HG02852 (cell line): ENCODE measurements around the gene CUL3.
"Not testable (repeated sequence)": the region's sequence is repeated elsewhere in the genome, so short reads cannot be mapped to it uniquely, and the experiment has no call there.

Source experiments
- ATAC-seq: cut with Tn5 transposase; IDR thresholded peaks from one replicate; pipeline ENCODE4 v1.9.1; 2021; ENCODE audit warnings: mild to moderate bottlenecking, moderate library complexity; ENCODE audit not compliant: unreplicated experiment

CUL3 gene

GRCh38 chr2:224583033-224583432 lies 2.1 kb downstream of the CUL3 start:
- not testable (repeated sequence) for ATAC-seq

GRCh38 chr2:224580248-224580647 lies 4.9 kb downstream of the CUL3 start:
- ATAC-seq: no peak

- no peak for ATAC-seq
Observed at GRCh38 chr2:224579411-224579810, 5.8 kb downstream of the CUL3 start.

DNA sequence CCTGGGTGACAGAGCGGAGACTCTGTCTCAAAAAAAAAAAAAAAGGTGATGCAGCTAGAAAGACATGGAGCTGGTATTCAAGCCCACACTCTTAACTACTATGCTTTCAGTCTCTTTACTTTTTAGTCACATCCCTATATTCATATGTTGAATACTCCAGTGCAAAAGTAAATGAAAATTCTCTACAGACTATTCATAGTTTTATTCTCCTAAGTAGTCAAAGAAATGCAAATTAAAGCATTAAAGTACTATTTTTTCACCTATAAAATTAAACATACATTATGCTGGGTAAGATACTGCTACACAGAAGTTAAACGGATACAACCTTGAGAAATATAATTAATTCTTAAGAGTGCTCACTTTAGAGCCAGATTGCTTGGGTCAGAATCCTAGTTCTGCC lies 7.6 kb downstream of the CUL3 start:
- no peak for ATAC-seq

GRCh38 chr2:224576088-224576715 lies 9.0 kb downstream of the CUL3 start:
- peak; percentile 63 for ATAC-seq

GRCh38 chr2:224574423-224575084 lies 10.6 kb downstream of the CUL3 start:
- ATAC-seq: no peak

DNA sequence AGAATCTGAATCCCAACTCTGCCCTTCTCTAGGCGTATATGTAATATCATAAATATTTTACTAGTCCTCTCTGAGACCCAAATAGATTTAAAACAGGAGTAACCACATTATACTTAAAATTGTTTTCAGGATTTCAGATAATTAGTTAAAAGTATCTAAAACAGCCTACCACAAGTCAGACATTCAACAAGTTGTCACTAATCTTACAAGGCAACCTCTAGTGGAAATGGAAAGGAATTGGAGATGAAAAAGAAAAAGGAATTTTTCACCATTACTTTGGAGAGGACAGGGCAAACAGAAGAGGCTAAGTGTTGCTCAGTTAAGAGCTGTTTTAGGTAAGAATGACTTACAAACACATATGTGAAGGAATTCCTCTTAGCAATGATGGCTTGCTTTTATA lies 11.4 kb downstream of the CUL3 start:
- no peak for ATAC-seq

GRCh38 chr2:224572338-224572737 lies 12.8 kb downstream of the CUL3 start:
- ATAC-seq: no peak

GRCh38 chr2:224570328-224570993 lies 14.7 kb downstream of the CUL3 start:
- peak; percentile 60 for ATAC-seq

- no peak for ATAC-seq
Observed at GRCh38 chr2:224569654-224570053, 15.5 kb downstream of the CUL3 start.

- ATAC-seq: no peak
Observed at GRCh38 chr2:224565452-224566035, 19.6 kb downstream of the CUL3 start.

- ATAC-seq: no peak
Observed at GRCh38 chr2:224563537-224563936, 21.6 kb downstream of the CUL3 start.

DNA sequence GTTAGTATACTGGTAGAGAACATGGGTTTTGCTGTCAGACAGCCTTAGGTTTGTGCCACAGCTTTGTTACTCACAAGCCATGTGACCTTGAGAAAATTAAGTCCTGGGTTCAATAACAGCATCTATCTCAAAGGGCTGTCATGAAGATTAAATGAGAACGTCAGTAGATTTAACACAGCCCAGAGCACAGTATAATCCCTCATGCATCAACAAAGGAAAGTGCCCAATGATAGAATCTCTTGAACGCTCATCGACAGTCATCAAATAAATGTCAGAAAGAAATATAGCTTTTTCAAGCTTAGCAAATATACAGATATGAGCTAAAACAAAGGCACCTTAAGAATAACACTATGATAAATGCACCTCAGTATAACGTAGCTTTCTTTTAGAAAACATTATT lies 22.3 kb downstream of the CUL3 start:
- no peak for ATAC-seq

DNA sequence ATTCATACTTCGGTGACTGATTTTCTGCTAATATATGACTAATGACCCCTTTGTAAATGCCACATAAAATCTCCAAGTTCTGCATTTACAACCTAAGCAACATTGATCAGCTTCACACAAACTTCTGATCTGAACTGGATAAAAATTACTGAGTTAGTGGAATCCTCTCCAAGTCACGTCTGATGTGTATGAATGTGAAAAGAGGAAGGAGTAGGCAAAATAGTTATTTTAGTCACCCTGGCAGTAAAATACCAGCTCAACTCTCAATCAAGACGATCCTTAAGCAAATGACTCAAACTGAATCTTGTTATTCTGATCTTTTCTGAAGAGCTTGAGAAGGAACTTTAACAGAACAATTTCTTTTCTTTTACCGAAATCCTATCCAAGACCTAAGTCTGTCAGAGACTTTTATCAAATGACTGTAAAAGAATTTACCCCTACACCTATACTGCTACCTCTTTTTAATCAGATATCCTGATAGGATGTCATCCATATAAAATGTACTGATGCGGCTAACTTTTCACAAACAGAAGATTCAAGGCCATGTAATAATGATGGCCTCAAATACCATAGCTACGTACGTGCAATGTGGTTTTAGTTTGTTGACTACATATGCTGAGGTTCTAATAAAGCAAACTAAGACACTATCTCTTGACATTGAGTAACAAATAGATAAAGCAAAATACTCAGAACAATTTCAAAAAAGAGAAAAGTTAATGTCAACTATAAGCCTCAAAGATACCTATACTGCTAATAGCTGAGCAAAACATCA lies 23.7 kb downstream of the CUL3 start:
- peak; percentile 67 for ATAC-seq

DNA sequence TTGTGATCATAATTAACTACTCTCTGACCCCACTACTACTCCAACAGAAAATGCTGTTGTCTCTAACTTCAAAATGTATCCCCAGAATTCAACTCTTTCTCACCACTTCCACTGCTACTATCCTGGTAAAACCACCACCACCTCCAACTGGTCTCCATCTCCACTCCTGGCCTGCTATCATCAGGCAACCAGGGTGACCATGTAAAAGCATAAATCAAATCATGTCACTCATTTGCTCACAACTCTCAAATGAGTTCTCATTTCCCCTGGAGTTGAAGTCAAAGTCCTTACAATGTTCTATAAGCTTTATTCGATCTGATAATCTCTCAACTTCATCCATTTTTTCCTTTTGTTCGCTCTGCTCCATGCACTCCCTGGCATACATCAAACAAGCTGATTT lies 24.6 kb downstream of the CUL3 start:
- no peak for ATAC-seq

DNA sequence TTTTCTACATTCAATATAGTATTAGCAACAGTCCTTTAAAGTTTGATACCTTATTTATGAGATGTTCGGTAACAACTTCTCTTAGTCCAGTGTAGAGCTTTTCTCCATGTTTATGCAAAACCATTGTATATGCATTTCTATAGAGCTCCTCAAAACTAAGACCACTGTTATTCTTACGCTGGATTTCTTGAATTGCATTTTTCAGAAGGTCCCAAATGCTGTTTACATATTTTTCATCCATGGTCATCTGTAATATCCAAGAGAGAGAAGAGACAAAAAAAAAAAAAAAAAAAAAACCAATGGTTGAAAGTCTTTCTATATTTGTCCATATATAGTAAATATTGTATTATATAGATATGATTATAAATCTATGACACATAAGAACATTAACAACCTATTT lies 27.6 kb downstream of the CUL3 start:
- no peak for ATAC-seq

- no peak for ATAC-seq
Observed at GRCh38 chr2:224556381-224556780, 28.8 kb downstream of the CUL3 start.

GRCh38 chr2:224555823-224556366 lies 29.3 kb downstream of the CUL3 start:
- no peak for ATAC-seq

DNA sequence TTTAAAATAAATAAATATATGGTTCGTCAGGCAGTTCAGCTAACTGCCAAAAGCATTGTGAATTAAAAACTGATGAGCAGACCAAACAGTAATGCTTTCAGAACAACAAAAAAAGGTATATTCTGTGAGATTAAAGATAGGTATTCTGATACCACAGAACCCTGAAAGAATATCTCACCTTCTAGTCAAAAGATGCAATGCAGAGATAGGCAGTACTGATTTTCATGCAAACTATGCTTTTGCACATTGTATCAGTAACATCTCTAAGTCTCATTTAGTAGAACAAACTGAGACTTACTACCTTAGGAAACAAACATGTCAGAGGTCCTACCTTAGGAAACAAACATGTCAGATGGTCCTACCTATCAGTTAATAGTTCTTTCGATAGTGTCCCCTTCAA lies 32.4 kb downstream of the CUL3 start:
- no peak for ATAC-seq

DNA sequence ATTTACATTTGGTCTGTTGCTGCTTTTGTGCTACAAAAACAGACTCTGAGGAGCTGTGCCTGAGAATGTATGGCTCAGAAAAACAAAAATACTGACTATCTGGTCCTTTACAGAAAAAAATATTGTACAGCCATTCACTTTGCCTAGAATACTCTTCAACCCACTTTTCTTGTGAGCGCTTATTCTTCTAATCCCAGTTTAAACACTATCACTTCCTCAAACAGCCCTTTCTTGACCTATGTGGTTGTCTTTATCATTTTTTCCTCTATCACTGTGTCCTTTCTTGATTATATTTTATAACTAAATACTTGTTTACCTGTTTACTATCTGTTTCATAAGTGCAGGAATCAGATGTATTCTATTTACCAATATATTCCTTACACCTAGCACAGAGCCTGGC lies 33.5 kb downstream of the CUL3 start:
- no peak for ATAC-seq

DNA sequence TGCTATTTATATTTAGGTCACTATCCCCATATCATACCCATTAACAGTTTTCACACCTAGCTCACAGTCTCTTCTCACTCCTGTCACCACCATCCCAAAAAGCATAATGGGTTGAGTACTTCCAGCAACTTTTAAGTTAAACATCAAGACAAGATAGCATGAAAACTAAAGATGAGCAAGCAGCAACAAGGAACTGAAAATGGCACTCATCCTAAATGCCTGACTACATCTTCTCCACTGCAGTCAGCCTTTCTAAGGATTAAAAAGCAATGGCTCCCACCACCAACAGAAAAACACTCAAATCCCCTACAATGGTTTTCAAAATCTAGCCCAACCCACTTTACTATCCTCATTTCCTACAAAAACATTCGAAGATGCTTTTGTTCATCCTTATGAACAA lies 38.2 kb downstream of the CUL3 start:
- no peak for ATAC-seq
